Middle frontal gyrus (tissue), 1 donor: ENCODE data around the gene IL12RB1.
"Not testable (repeated sequence)": the region's sequence is repeated elsewhere in the genome, so short reads cannot be mapped to it uniquely, and the experiment has no call there.

Experiments used
- DNase-seq: peaks from one replicate; pipeline ENCODE4 v3.0.0-alpha.2; 2015; ENCODE audit warnings: low spot score; ENCODE audit errors: extremely low spot score

IL12RB1 gene

GRCh38 chr19:18046059-18046718 is 40.5 kb downstream of the IL12RB1 start:
- DNase-seq = no peak

GRCh38 chr19:18045307-18046050 is 41.3 kb downstream of the IL12RB1 start:
- no peak for DNase-seq

- DNase-seq = peak; percentile 35
Measured at GRCh38 chr19:18044825-18045304, 41.9 kb downstream of the IL12RB1 start.

- no peak for DNase-seq
Measured at GRCh38 chr19:18043676-18044075, 43.1 kb downstream of the IL12RB1 start.

- DNase-seq = no peak
Measured at GRCh38 chr19:18041054-18041453, 45.7 kb downstream of the IL12RB1 start.

- DNase-seq = not testable (repeated sequence)
Measured at GRCh38 chr19:18032102-18032501, 54.6 kb downstream of the IL12RB1 start.

- not testable (repeated sequence) for DNase-seq
Measured at GRCh38 chr19:18031401-18031800, 55.3 kb downstream of the IL12RB1 start.

- DNase-seq = no peak
Measured at GRCh38 chr19:18029617-18030338, 57.0 kb downstream of the IL12RB1 start.

GRCh38 chr19:18027151-18027550 is 59.6 kb downstream of the IL12RB1 start:
- no peak for DNase-seq

- no peak for DNase-seq
Measured at GRCh38 chr19:18023622-18024251, 63.0 kb downstream of the IL12RB1 start.

GRCh38 chr19:18021121-18021755 is 65.5 kb downstream of the IL12RB1 start:
- no peak for DNase-seq

GRCh38 chr19:18020212-18021085 is 66.3 kb downstream of the IL12RB1 start:
- DNase-seq = no peak

- no peak for DNase-seq
Measured at GRCh38 chr19:18017275-18018083, 69.3 kb downstream of the IL12RB1 start.

GRCh38 chr19:18016209-18016910 is 70.4 kb downstream of the IL12RB1 start:
- no peak for DNase-seq

GRCh38 chr19:18014197-18014596 is 72.5 kb downstream of the IL12RB1 start:
- no peak for DNase-seq

- DNase-seq = no peak
Measured at GRCh38 chr19:18013210-18014111, 73.3 kb downstream of the IL12RB1 start.

GRCh38 chr19:18010149-18010548 is 76.6 kb downstream of the IL12RB1 start:
- DNase-seq = no peak
